T-helper 2 cell treated with Interferon-gamma antibody and Interleukin-4, amounts not matched to agents 100 ng/mL and 5 ng/mL, for 36 hours (primary cell): ENCODE results near the gene FAM221B. TPM values are rescaled to one million over a fixed set of nuclear protein-coding genes. Genes with fewer than 3 reads are reported as not detected.

Source experiments
- intact Hi-C: fragments of 100-400 bp; cut with micrococcal nuclease; formaldehyde crosslinking; loops from one replicate; pipeline ENCODE4 v1.15.1; 2023
- total RNA-seq: library from RNA; stranded (reverse); gene quantifications from 2 replicates; pipeline ENCODE4 v1.2.3, GENCODE V29; 2022

The FAM221B gene
- not detected in 2 replicates for total RNA-seq

- intact Hi-C loops: loop anchor here (1.0 to 2.0 kb wide), 2 partner anchors 13 to 96 kb away; partner anchors contain the start of genes CREB3, HINT2 and TLN1
These were observed at the start of gene FAM221B for GRCh38 chr9:35828716-35829083. FAM221B (minus strand) TSS chr9:35828732; CDS start chr9:35826161, 2,571 bp downstream.

- intact Hi-C loops: no loop called here
These were observed 44.0 kb upstream of the FAM221B start for GRCh38 chr9:35872505-35872904.

GRCh38 chr9:35871545-35871944, 43.0 kb upstream of the FAM221B start:
- intact Hi-C loops: no loop called here

GRCh38 chr9:35870351-35870923, 41.9 kb upstream of the FAM221B start, which contains the start of gene OR13J1:
OR13J1 (minus strand) TSS chr9:35870401; CDS start chr9:35870401, 0 bp downstream.
- intact Hi-C loops: no loop called here

GRCh38 chr9:35869621-35870216, 41.2 kb upstream of the FAM221B start:
- intact Hi-C loops: no loop called here

GRCh38 chr9:35868933-35869332, 40.4 kb upstream of the FAM221B start:
- intact Hi-C loops: no loop called here

GRCh38 chr9:35867538-35867937, 39.0 kb upstream of the FAM221B start:
- intact Hi-C loops: no loop called here

- intact Hi-C loops: no loop called here
These were observed 36.2 kb upstream of the FAM221B start for GRCh38 chr9:35864695-35865255.

- intact Hi-C loops: no loop called here
These were observed 35.1 kb upstream of the FAM221B start for GRCh38 chr9:35863583-35863982.

- intact Hi-C loops: no loop called here
These were observed 33.8 kb upstream of the FAM221B start for GRCh38 chr9:35862328-35862727.

GRCh38 chr9:35861161-35861897, 32.8 kb upstream of the FAM221B start:
- intact Hi-C loops: no loop called here

- intact Hi-C loops: no loop called here
These were observed 31.4 kb upstream of the FAM221B start for GRCh38 chr9:35859990-35860339.

- intact Hi-C loops: no loop called here
These were observed 30.9 kb upstream of the FAM221B start for GRCh38 chr9:35859310-35859989.

- intact Hi-C loops: no loop called here
These were observed 29.9 kb upstream of the FAM221B start for GRCh38 chr9:35858458-35858857.

GRCh38 chr9:35856882-35857281, 28.4 kb upstream of the FAM221B start:
- intact Hi-C loops: no loop called here

- intact Hi-C loops: no loop called here
These were observed 27.7 kb upstream of the FAM221B start for GRCh38 chr9:35856206-35856605.

- intact Hi-C loops: no loop called here
These were observed 25.7 kb upstream of the FAM221B start for GRCh38 chr9:35854091-35854762.

GRCh38 chr9:35852876-35853865, 24.6 kb upstream of the FAM221B start:
- intact Hi-C loops: no loop called here

GRCh38 chr9:35852267-35852815, 23.8 kb upstream of the FAM221B start:
- intact Hi-C loops: no loop called here
